C4-2B (cell line): ENCODE data around the gene FRMPD2.

Experiments used
- H3K27ac ChIP-seq: fragments of 450-650 bp; 2 replicates; pipeline ENCODE4 v1.5.1; 2017
- ZFX ChIP-seq: fragments of 450-650 bp; IDR thresholded peaks from 2 replicates; pipeline ENCODE4 v1.6.1; 2017
- TF ChIP-seq, protein P1 (sequence below): fragments of 450-650 bp; conservative IDR thresholded peaks from 2 replicates; pipeline ENCODE4 v1.5.1; 2017; ENCODE audit warnings: mild to moderate bottlenecking

Gene FRMPD2

DNA sequence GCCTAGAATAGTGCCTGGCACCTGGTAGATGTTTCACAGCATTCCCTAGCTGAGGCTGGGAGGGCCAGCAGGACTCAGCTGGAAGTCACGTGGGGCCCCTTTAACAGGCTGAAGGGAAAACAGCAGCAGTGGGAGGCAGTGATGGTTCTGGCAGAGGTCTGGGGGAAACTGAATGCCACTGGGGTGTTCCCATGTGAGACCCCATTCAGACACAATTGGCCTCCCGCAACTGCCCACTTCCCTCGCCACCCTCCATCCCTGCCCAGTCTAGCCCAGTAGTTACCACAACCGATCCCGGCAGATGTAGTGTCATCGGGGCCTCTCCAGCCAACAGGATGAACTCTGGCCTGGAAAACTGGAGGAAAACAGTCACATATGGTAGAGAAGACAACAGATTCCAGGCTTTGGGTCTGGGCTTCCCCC, 38.3 kb downstream of the FRMPD2 start:
- no peak overlapping the region for H3K27ac ChIP-seq
- TF ChIP-seq, protein P1, sequence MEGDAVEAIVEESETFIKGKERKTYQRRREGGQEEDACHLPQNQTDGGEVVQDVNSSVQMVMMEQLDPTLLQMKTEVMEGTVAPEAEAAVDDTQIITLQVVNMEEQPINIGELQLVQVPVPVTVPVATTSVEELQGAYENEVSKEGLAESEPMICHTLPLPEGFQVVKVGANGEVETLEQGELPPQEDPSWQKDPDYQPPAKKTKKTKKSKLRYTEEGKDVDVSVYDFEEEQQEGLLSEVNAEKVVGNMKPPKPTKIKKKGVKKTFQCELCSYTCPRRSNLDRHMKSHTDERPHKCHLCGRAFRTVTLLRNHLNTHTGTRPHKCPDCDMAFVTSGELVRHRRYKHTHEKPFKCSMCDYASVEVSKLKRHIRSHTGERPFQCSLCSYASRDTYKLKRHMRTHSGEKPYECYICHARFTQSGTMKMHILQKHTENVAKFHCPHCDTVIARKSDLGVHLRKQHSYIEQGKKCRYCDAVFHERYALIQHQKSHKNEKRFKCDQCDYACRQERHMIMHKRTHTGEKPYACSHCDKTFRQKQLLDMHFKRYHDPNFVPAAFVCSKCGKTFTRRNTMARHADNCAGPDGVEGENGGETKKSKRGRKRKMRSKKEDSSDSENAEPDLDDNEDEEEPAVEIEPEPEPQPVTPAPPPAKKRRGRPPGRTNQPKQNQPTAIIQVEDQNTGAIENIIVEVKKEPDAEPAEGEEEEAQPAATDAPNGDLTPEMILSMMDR, result no peak
- TF ChIP-seq ZFX, result no peak

DNA sequence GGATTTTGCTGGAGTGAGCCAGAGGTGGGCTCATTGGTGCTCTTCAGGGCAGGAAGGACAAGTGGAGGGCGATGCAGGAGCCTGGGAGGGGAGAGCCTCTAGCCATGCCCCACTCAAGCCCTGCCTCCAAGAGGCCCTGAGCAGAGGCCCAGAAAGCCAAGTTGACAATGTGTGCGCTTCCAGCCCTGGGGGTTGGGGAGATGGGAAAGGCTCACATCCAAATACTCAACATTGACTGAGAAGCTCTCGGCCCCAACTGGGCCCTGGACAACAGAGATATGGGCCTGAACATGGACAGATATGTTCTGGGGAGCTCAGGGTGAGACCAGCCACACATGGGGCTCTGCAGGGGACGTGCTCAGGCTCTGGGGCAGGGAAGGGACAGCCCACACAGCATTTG, 39.0 kb downstream of the FRMPD2 start:
- H3K27ac ChIP-seq, result no peak overlapping the region
- no peak for TF ChIP-seq ZFX
- TF ChIP-seq, protein P1, result no peak

DNA sequence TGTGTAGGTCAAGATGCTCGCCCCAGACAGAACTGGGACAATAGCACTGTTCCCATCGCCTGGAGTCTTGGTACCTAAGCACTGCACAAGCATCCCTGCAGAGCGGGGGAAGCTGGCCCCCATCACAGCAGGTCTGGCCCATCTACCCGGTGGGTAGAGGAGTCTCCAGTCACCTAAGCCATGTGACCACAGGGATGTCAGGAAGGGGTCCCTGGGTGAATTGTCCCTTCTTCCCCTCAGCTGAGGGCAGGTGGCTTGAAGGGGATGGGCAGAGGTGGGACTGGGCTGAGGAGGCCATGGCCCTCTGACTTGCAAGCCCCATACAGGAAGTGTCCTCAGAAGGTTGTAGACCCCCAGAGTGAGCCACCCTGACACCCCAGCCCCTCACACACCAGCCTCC, 39.7 kb downstream of the FRMPD2 start:
- TF ChIP-seq, protein P1, result no peak
- TF ChIP-seq ZFX, result no peak
- H3K27ac ChIP-seq, result no peak overlapping the region

DNA sequence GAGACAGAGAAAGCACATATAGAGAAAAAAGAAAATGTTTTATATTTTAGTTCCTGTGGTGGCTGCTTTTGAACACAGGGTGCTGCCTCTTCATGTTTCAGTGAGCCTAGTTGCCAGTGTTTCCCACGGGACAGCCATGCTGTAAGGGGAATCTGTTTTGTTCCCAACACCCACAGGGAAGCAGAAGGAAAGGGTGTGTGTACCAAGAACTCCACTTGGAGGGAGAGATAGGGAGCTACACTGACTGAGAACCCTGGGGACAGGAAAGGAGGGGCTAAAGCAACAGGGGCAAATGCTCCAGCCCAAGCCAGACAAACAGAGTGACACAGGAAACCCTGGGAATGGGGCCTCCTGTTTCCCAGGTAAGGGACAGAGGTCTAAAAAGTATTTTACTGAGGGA, 40.2 kb downstream of the FRMPD2 start:
- H3K27ac ChIP-seq, result no peak overlapping the region

DNA sequence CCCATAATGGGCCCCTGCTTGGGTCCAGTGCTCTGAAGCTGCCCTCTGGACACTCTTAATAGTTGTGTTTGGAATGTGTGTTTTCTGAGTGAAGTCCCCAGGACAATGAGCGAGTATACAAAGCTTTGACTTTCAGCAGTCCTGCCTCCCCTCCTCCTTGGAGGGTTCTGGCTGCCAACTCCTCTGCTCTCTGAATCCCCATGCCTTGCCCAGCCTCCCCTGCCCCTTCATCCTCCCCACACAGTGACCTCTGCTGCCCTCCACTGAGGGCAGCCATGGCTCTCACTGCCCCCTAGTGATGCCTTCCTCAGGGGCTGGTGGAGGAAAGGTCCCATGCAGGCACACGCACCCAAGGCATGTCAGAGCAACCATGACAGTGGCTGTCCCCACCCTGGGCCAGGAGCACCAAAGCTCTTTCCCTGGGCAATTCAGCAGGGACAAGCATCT, 40.9 kb downstream of the FRMPD2 start:
- H3K27ac ChIP-seq, result no peak overlapping the region
- TF ChIP-seq ZFX, result no peak
- TF ChIP-seq, protein P1, result no peak

More for the DNA sequence above, 40.2 kb downstream of the FRMPD2 start:
- TF ChIP-seq, protein P1, result no peak
- TF ChIP-seq ZFX, result no peak

DNA sequence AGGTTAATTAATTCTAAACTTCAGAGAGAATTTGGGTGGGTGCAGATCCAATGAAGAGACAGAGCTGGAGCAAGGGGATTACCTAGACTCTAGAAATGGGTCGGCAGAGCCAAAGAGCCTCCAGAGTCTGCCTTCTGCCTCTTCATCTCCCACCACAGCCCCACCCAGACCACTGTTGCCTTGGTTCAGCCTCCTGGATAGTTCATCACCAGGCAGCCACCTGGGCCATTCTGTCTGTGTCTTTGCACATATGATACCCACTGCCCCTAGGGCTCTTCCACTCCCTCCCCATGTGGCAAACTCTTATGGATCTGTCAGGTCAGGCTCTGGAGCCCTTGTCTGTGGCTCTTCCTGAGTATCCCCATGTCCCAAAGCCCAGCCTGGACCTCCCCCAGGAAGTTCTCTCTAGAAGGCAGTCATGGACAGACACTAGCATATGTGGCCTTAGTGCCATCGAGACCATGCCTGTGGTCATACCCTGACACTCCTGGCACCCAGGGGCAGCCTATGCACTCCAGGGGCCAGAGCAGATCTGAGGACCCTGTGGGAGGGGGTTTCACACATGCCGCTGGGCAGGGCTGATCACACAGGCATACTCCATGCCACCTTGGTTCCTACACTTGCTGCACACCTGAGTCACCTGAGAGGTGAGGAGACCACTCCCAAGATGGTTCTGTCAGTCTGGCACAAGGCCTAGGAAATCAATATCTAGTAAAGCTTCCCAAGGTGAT, 41.6 kb downstream of the FRMPD2 start:
- H3K27ac ChIP-seq, result no peak overlapping the region
- no peak for TF ChIP-seq ZFX
- TF ChIP-seq, protein P1, result no peak

DNA sequence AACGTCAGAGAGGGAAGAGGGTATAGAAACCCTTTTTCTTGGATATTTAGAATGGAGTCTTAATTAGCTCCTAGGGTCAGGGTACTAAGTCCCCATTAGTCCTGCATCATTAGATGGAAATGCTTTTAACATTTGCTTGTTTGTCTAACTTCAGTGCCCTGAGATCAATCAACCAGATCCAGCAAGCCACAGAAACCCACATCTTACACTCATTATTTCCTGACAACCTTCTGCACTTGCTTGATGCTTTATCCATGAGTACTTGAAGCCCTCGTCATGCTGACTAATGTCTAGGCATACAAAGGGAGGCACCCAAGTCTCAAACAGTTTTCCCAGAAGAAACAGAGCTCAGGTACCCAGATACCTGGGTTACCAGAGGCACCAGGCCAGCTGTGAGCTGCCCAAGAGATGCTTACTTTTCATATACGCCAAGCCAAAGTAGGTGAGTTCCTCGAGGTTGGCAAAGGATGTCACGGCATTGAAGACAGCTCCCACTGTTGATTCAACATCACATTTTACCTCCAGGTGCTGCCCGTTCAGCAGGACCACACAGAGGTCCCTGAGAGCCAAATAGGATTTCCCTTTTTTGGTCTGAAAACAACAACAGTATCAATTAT, 42.7 kb downstream of the FRMPD2 start:
- no peak for TF ChIP-seq ZFX
- TF ChIP-seq, protein P1, result no peak
- no peak overlapping the region for H3K27ac ChIP-seq
